Esophagus squamous epithelium (tissue), 5 donors: ENCODE data around the gene IRX4. TPM values are rescaled to one million over a fixed set of nuclear protein-coding genes. Genes with fewer than 3 reads are reported as not detected.

Experiments used
- DNase-seq: peaks from one replicate; lab custom pipeline; 2025; lab: John Stamatoyannopoulos, UW
- H3K27ac ChIP-seq, 4 donors: fragments of 200-600 bp; sonication (generic); one replicate each; pipeline ENCODE4 v1.5.1; 2016 to 2019; ENCODE audit warnings: mild to moderate bottlenecking in 1 of 4
- H3K27me3 ChIP-seq, 4 donors: fragments of 200-600 bp; sonication (generic); 1 replicate in 3 of 4; 2 replicates in 1 of 4; pipeline versions ENCODE4 v1.5.1 to v1.6.0; 2017 to 2021; ENCODE audit warnings: antibody characterized with exemption in 1 of 4
- H3K36me3 ChIP-seq, 3 donors: fragments of 200-600 bp; sonication (generic); one replicate each; pipeline ENCODE4 v1.5.1; 2016 to 2019
- H3K4me1 ChIP-seq, 3 donors: fragments of 200-600 bp; sonication (generic); one replicate each; pipeline ENCODE4 v1.5.1; 2017 to 2019
- H3K4me3 ChIP-seq, 4 donors: fragments of 200-600 bp; sonication (generic); 1 replicate in 3 of 4; 2 replicates in 1 of 4; pipeline ENCODE4 v1.5.1; 2016 to 2019; ENCODE audit warnings: mild to moderate bottlenecking in 2 of 4, moderate library complexity in 1 of 4
- H3K9me3 ChIP-seq, 3 donors: fragments of 200-600 bp; sonication (generic); one replicate each; pipeline ENCODE4 v1.5.1; 2016 to 2019
- CTCF ChIP-seq, 6 experiments: fragments of 450-650 bp in 4 of 6; fragments of 200-600 bp in 2 of 6; sonication (generic) in 2 of 6; IDR thresholded peaks; one replicate each; pipeline ENCODE4 v1.5.1; 2016 to 2019; ENCODE audit warnings: antibody characterized with exemption in 6 of 6, mild to moderate bottlenecking in 4 of 6, moderate library complexity in 4 of 6
- POLR2A ChIP-seq, 4 donors: fragments of 450-650 bp; IDR thresholded peaks; one replicate each; pipeline ENCODE4 v1.6.1; 2017; ENCODE audit warnings: antibody characterized with exemption in 4 of 4, mild to moderate bottlenecking in 4 of 4, moderate library complexity in 3 of 4
- WGBS, 2 donors: methylation state at CpG; one replicate each; pipeline ENCODE4 v1.1.5; 2018; 5-methylcytosine and 5-hydroxymethylcytosine counted together
- intact Hi-C: fragments of 100-400 bp; cut with DNase I; formaldehyde crosslinking; loops from one replicate; pipeline ENCODE4 v1.15.0; 2022
- total RNA-seq, 4 donors: library from RNA; depleted of rRNA; stranded (reverse); fragments of >200 nt; gene quantifications; one replicate each; pipeline ENCODE4 v1.1.0, GENCODE V29; 2016
- donor health status: DM: yes; HTN: yes; CAD: no.

Gene IRX4
- total RNA-seq, 4 donors from 2014 or later, result 22.1 to 36.2 (median 29.1) TPM

GRCh38 chr5:1907616-1908015 lies 24.9 kb upstream of the IRX4 start:
- Histone ChIP-seq H3K27ac (no peak overlapping the region), H3K36me3 (no peaks in the 10 kb centered on the region), H3K4me3 (no peak overlapping the region), H3K4me1 (no peaks in the 10 kb centered on the region), H3K27me3 (peaks cover 0 to 8% (median 0%) of the 10 kb centered on the region in 4 donors), H3K9me3 (peaks cover 0 to 16% (median 0%) of the 10 kb centered on the region in 3 donors)
- DNase-seq, result no peak
- intact Hi-C loops, result no loop called here
- TF ChIP-seq CTCF (IDR thresholded peaks at IDR 0.05), result no peak
- TF ChIP-seq POLR2A (IDR thresholded peaks at IDR 0.05), result no peak
- 49 to 58% methylated on average over 6 to 8 of the region's 8 CpGs for WGBS, 2 donors

GRCh38 chr5:1905108-1905507 lies 22.4 kb upstream of the IRX4 start:
- H3K4me3 ChIP-seq, result no peak overlapping the region
- no peaks in the 10 kb centered on the region for H3K4me1 ChIP-seq
- peaks cover 0 to 13% (median 0%) of the 10 kb centered on the region in 4 donors for H3K27me3 ChIP-seq
- H3K36me3 ChIP-seq, result no peaks in the 10 kb centered on the region
- WGBS, 2 donors, result 82 to 88% methylated on average over 1 of the region's 1 CpG
- no peak for DNase-seq
- H3K27ac ChIP-seq, result no peak overlapping the region
- H3K9me3 ChIP-seq, result peaks cover 0 to 16% (median 0%) of the 10 kb centered on the region in 3 donors
- intact Hi-C loops, result no loop called here
- no peak for TF ChIP-seq POLR2A (IDR thresholded peaks at IDR 0.05)
- no peak for TF ChIP-seq CTCF (IDR thresholded peaks at IDR 0.05)

- Histone ChIP-seq H3K4me3 (no peak overlapping the region), H3K9me3 (peaks cover 0 to 16% (median 0%) of the 10 kb centered on the region in 3 donors), H3K36me3 (no peaks in the 10 kb centered on the region), H3K27me3 (peaks cover 0 to 39% (median 0%) of the 10 kb centered on the region in 4 donors), H3K27ac (no peak overlapping the region), H3K4me1 (no peaks in the 10 kb centered on the region)
- intact Hi-C loops, result no loop called here
- no peak for DNase-seq
- no peak for TF ChIP-seq POLR2A (IDR thresholded peaks at IDR 0.05)
- TF ChIP-seq CTCF (IDR thresholded peaks at IDR 0.05), result no peak
- 80 to 88% methylated on average over 5 of the region's 5 CpGs for WGBS, 2 donors
Observed at GRCh38 chr5:1901983-1902382, 19.3 kb upstream of the IRX4 start.

GRCh38 chr5:1901061-1901460 lies 18.3 kb upstream of the IRX4 start:
- Histone ChIP-seq H3K27ac (no peak overlapping the region), H3K4me3 (no peak overlapping the region), H3K4me1 (no peaks in the 10 kb centered on the region), H3K27me3 (peaks cover 0 to 46% (median 0%) of the 10 kb centered on the region in 4 donors), H3K36me3 (no peaks in the 10 kb centered on the region), H3K9me3 (peaks cover 0 to 16% (median 0%) of the 10 kb centered on the region in 3 donors)
- TF ChIP-seq CTCF (IDR thresholded peaks at IDR 0.05) (no peak), POLR2A (IDR thresholded peaks at IDR 0.05) (no peak)
- intact Hi-C loops, result no loop called here
- 38 to 60% methylated on average over 5 of the region's 5 CpGs for WGBS, 2 donors
- no peak for DNase-seq

DNA sequence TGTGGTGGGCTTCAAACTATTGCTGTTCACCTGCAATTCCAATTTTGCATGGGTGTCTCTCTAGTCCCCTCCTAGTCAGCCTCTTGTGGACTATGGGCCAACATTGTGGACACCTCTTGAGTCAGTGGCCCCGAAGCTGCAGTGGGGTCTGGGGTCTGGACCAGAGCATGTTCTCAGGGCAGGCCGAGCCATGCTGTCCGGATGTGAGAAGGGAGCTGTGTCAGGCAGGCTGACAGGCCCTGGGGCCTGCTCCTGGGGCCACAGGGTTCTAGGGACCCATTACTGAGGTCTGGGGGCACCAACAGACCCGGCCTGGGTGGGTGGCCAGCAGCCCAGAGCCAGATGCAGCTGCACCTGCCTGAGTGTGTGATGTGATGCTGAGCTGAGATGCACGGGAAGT lies 16.5 kb upstream of the IRX4 start:
- Histone ChIP-seq H3K27ac (no peak overlapping the region), H3K36me3 (no peaks in the 10 kb centered on the region), H3K9me3 (peaks cover 0 to 1% (median 0%) of the 10 kb centered on the region in 3 donors), H3K4me3 (no peak overlapping the region), H3K4me1 (no peaks in the 10 kb centered on the region), H3K27me3 (peaks cover 0 to 47% (median 0%) of the 10 kb centered on the region in 4 donors)
- no peak for DNase-seq
- TF ChIP-seq POLR2A (IDR thresholded peaks at IDR 0.05) (no peak), CTCF (IDR thresholded peaks at IDR 0.05) (no peak)
- intact Hi-C loops, result no loop called here
- WGBS, 2 donors, result 80% methylated on average over 1 of the region's 5 CpGs; no CpG with 5 or more reads in 1 of the 2 donors
